ENCODE measurements around the gene RIBC2. TPM values are rescaled to one million over a fixed set of nuclear protein-coding genes. Genes with fewer than 3 reads are reported as not detected.

RIBC2 gene
- total and polyA plus RNA-seq, 2 of the 4 experiments (the other 2 are of a cell fraction), result 0.29 to 0.36 TPM

DNA sequence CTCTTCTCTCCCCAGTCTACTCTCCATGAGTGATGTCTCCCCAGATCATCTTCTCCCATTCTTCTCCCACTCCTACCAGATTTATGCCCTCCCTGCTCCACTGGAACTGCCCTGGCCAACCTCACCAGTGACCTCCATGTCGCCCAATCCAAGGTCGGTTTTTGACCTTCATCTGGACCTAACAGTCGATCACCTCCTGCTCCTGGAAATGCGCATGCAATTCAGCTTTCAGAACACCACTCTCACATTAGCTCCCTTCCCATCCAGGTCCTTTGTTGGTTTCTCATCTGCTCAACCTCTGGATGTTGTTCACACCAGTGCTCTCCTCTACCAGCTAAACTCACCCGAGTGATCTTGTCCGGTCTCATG, 5.3 kb downstream of the RIBC2 start:
- no peak overlapping the region for H3K56ac ChIP-seq (ENCODE audit: extremely low read depth, insufficient read depth, low read length)
- H3K14ac ChIP-seq (replicated peaks; ENCODE audit: low read depth, low read length), result no peak overlapping the region
- dilution Hi-C loops (cut with HindIII; ENCODE audit: low sequenced_read_pairs, unreplicated experiment) (no loop called here), intact Hi-C loops (cut with micrococcal nuclease) (no loop called here), in situ Hi-C loops (cut with MboI; ENCODE audit: low sequenced_read_pairs) (no loop called here)
- H2AFZ ChIP-seq (replicated peaks; ENCODE audit: low read length, poor library complexity), result no peak overlapping the region
- 96% methylated on average over 6 of the region's 6 CpGs; no CpG with 5 or more reads in 1 of the 2 experiments for WGBS, 2 experiments (ENCODE audit: extremely low coverage in 2 of 2, insufficient read length in 1 of 2)
- H3K79me1 ChIP-seq (ENCODE audit: low read depth in 1 of 2, low read length in 2 of 2), result no peaks in the 10 kb centered on the region
- CTCF ChIA-PET, result interaction anchor here (0.6 kb wide), 1 partner anchor 21 kb away, joined by 3 read pairs; no protein-coding TSS in a partner anchor
- POLR2A ChIA-PET (ENCODE audit: unreplicated experiment), result interaction anchor here (0.6 kb wide), 1 partner anchor 32 kb away, joined by 3 read pairs; no protein-coding TSS in a partner anchor
- H2BK15ac ChIP-seq (ENCODE audit: low read depth, low read length), result no peak overlapping the region
- no peak for TF ChIP-seq RFX5 (IDR thresholded peaks at IDR 0.05; ENCODE audit: low read depth, low read length)
- TF ChIP-seq, protein P1, sequence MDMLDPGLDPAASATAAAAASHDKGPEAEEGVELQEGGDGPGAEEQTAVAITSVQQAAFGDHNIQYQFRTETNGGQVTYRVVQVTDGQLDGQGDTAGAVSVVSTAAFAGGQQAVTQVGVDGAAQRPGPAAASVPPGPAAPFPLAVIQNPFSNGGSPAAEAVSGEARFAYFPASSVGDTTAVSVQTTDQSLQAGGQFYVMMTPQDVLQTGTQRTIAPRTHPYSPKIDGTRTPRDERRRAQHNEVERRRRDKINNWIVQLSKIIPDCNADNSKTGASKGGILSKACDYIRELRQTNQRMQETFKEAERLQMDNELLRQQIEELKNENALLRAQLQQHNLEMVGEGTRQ (IDR thresholded peaks at IDR 0.05; ENCODE audit: low read depth, low read length), result no peak
- no peak for TF ChIP-seq POLR2A (IDR thresholded peaks at IDR 0.05; ENCODE audit: low read depth, low read length)
- TF ChIP-seq, protein P2, sequence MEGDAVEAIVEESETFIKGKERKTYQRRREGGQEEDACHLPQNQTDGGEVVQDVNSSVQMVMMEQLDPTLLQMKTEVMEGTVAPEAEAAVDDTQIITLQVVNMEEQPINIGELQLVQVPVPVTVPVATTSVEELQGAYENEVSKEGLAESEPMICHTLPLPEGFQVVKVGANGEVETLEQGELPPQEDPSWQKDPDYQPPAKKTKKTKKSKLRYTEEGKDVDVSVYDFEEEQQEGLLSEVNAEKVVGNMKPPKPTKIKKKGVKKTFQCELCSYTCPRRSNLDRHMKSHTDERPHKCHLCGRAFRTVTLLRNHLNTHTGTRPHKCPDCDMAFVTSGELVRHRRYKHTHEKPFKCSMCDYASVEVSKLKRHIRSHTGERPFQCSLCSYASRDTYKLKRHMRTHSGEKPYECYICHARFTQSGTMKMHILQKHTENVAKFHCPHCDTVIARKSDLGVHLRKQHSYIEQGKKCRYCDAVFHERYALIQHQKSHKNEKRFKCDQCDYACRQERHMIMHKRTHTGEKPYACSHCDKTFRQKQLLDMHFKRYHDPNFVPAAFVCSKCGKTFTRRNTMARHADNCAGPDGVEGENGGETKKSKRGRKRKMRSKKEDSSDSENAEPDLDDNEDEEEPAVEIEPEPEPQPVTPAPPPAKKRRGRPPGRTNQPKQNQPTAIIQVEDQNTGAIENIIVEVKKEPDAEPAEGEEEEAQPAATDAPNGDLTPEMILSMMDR (conservative IDR thresholded peaks at IDR 0.05; ENCODE audit: low read depth, low read length), result no peak
- TF ChIP-seq BHLHE40 (IDR thresholded peaks at IDR 0.05; ENCODE audit: low read depth, low read length), result no peak
- no peak for TF ChIP-seq CEBPB (IDR thresholded peaks at IDR 0.05; ENCODE audit: low read depth, low read length)
- TF ChIP-seq RCOR1 (IDR thresholded peaks at IDR 0.05; ENCODE audit: insufficient replicate concordance, low read length), result no peak
- TF ChIP-seq NFE2L2 (IDR thresholded peaks at IDR 0.05; ENCODE audit: low read depth, low read length), result no peak
- TF ChIP-seq MAFK (IDR thresholded peaks at IDR 0.05; ENCODE audit: low read depth, low read length), result no peak
- no peak for TF ChIP-seq RAD21 (IDR thresholded peaks at IDR 0.05; ENCODE audit: low read length)
- TF ChIP-seq SMC3 (IDR thresholded peaks at IDR 0.05; ENCODE audit: low read depth, low read length), result no peak
- TF ChIP-seq, protein P3, sequence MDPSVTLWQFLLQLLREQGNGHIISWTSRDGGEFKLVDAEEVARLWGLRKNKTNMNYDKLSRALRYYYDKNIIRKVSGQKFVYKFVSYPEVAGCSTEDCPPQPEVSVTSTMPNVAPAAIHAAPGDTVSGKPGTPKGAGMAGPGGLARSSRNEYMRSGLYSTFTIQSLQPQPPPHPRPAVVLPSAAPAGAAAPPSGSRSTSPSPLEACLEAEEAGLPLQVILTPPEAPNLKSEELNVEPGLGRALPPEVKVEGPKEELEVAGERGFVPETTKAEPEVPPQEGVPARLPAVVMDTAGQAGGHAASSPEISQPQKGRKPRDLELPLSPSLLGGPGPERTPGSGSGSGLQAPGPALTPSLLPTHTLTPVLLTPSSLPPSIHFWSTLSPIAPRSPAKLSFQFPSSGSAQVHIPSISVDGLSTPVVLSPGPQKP (IDR thresholded peaks at IDR 0.05; ENCODE audit: borderline replicate concordance, low read depth, low read length), result no peak
- TF ChIP-seq FOS (IDR thresholded peaks at IDR 0.05; ENCODE audit: low read depth, low read length), result no peak
- no peak for TF ChIP-seq MAZ (IDR thresholded peaks at IDR 0.05; ENCODE audit: borderline replicate concordance, low read depth, low read length)
- TF ChIP-seq MXI1 (IDR thresholded peaks at IDR 0.05; ENCODE audit: borderline replicate concordance, low read depth, low read length), result no peak
- no peak for TF ChIP-seq CHD1 (IDR thresholded peaks at IDR 0.05; ENCODE audit: low read depth, low read length)
- no peaks in the 10 kb centered on the region for H3K27me3 ChIP-seq (ENCODE audit: control insufficient read depth, insufficient read depth, low read length)
- H3K9me3 ChIP-seq (ENCODE audit: control insufficient read depth, insufficient read depth, low read length), result no peaks in the 10 kb centered on the region
- H3K23ac ChIP-seq (ENCODE audit: low read depth, low read length), result no peak overlapping the region
- H2AK9ac ChIP-seq (replicated peaks; ENCODE audit: low read depth, low read length, poor library complexity), result no peak overlapping the region
- no peaks in the 10 kb centered on the region for H4K20me1 ChIP-seq (ENCODE audit: insufficient read depth, low read length)
- H3K36me3 ChIP-seq (ENCODE audit: control insufficient read depth, insufficient read depth, low read length), result no peaks in the 10 kb centered on the region; the same call in 1 of the 2 replicates
- H4K5ac ChIP-seq (ENCODE audit: low read depth, low read length), result no peak overlapping the region
- no peak overlapping the region for H2AK5ac ChIP-seq (ENCODE audit: low read depth, low read length)
- no peak overlapping the region for H3K9ac ChIP-seq (ENCODE audit: low read depth, low read length)
- DNase-seq (no peak), ATAC-seq (ENCODE audit: low read depth) (no peak)
- no peaks in the 10 kb centered on the region for H3K4me1 ChIP-seq (ENCODE audit: control insufficient read depth, insufficient read depth, low read length)
- no peak overlapping the region for H2BK5ac ChIP-seq (ENCODE audit: low read depth, low read length, poor library complexity, severe bottlenecking)
- H4K8ac ChIP-seq (ENCODE audit: low read depth in 2 of 2, low read length in 2 of 2), result no peak overlapping the region
- no peaks in the 10 kb centered on the region for H3K9me1 ChIP-seq (ENCODE audit: insufficient read depth, low read length)
- no peak overlapping the region for H3K4me2 ChIP-seq (ENCODE audit: low read depth, low read length)
- no peak overlapping the region for H3K4me3 ChIP-seq (ENCODE audit: insufficient read depth, low read depth, low read length)
- no peak overlapping the region for H3K4ac ChIP-seq (ENCODE audit: low read depth, low read length)
- no peak overlapping the region for H2BK20ac ChIP-seq (ENCODE audit: low read depth, low read length)
- no TSS peak for BruUV-seq (replicated peaks)
- no peak overlapping the region for H3K18ac ChIP-seq (ENCODE audit: low read depth, low read length)
- no peak overlapping the region for H3K27ac ChIP-seq (ENCODE audit: insufficient read depth, low read length)
- H4K91ac ChIP-seq (ENCODE audit: insufficient read depth, low read depth, low read length), result no peak overlapping the region
- no peak overlapping the region for H2BK120ac ChIP-seq (ENCODE audit: low read depth, low read length)

All from IMR-90 (cell line).